DMS153 treated with DMSO at 0.1 percent for 48 hours (cell line): ENCODE measurements around the gene SRP9.

Experiments
- DNase-seq: peaks from one replicate; lab custom pipeline; 2025; ENCODE audit not compliant: unreplicated experiment; lab: John Stamatoyannopoulos, UW

The SRP9 gene

DNA sequence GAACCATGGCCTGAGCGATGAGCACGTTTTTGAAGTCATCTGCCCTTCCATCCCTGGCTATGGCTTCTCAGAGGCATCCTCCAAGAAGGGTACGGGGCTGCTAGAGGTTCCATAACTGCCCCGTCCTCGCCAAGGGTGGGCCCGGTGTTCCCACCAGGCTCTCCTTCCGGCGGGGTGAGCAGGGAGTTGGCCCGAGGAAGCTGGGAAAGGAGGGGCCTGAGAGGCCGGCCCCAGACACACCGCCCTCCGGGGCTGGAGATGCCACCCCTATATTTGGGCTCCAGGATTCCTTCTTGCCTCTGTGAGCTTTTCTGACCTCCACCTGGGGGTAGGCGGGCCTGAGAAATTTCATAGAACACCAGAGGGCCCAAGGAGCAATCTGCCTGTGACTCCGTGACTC, 61.2 kb downstream of the SRP9 start:
- no peak for DNase-seq
